Kidney (tissue), 14 donors: ENCODE results near the gene STK24. TPM values are rescaled to one million over a fixed set of nuclear protein-coding genes. Genes with fewer than 3 reads are reported as not detected.

Experiments
- DNase-seq, 5 donors: peaks; one replicate each; pipeline ENCODE4 v3.0.0-alpha.2; 2013 to 2020
- FAIRE-seq: peaks from 2 replicates; lab custom pipeline; 2012; peaks lifted over from hg19 to GRCh38; lab: Jason Lieb, UNC
- H3K27ac ChIP-seq, 2 donors: one replicate each; pipeline ENCODE4 v1.7.0; 2013; ENCODE audit warnings: low read depth in 2 of 2, low read length in 2 of 2, inconsistent platforms in 1 of 2
- H3K27me3 ChIP-seq: one replicate; pipeline ENCODE4 v1.7.1; 2013; ENCODE audit warnings: low read length, inconsistent platforms; ENCODE audit not compliant: control insufficient read depth, insufficient read depth
- H3K36me3 ChIP-seq, 3 donors: one replicate each; pipeline versions ENCODE4 v1.7.0 to v1.7.1; 2013; ENCODE audit warnings: low read length in 3 of 3, control low read depth in 1 of 3, inconsistent platforms in 1 of 3; ENCODE audit not compliant: insufficient read depth in 3 of 3, control insufficient read depth in 2 of 3
- H3K4me1 ChIP-seq, 3 donors: one replicate each; pipeline versions ENCODE4 v1.7.0 to v1.7.1; 2013; ENCODE audit warnings: low read length in 3 of 3, inconsistent platforms in 1 of 3, low read depth in 1 of 3; ENCODE audit not compliant: control insufficient read depth in 2 of 3, insufficient read depth in 2 of 3
- H3K4me3 ChIP-seq, 3 donors: one replicate each; pipeline versions ENCODE4 v1.7.0 to v1.8.1; 2013; ENCODE audit warnings: low read length in 3 of 3, control low read depth in 1 of 3, inconsistent platforms in 1 of 3
- H3K9ac ChIP-seq, 3 donors: one replicate each; pipeline versions ENCODE4 v1.7.0 to v1.7.1; 2013; ENCODE audit warnings: low read length in 3 of 3, control low read depth in 1 of 3, inconsistent platforms in 1 of 3
- H3K9me3 ChIP-seq, 3 donors: one replicate each; pipeline versions ENCODE4 v1.7.0 to v1.7.1; 2013; ENCODE audit warnings: low read length in 3 of 3, control low read depth in 1 of 3, inconsistent platforms in 1 of 3; ENCODE audit not compliant: control insufficient read depth in 2 of 3, insufficient read depth in 1 of 3
- intact Hi-C: fragments of 100-400 bp; cut with DNase I; formaldehyde crosslinking; loops from one replicate; pipeline ENCODE4 v1.11.1; 2022
- polyA plus RNA-seq: library from polyadenylated mRNA; stranded (reverse); fragments of 350-450 nt; fragmentation: Illumina TruSeq; extraction: RNeasy Lipid Tissue Mini Kit (QIAGEN cat#74804); gene quantifications from one replicate; pipeline ENCODE4 v1.2.3, GENCODE V29; 2014; ENCODE audit warnings: low read depth, low replicate concordance; ENCODE audit not compliant: insufficient read depth
- total RNA-seq: library from RNA; stranded (reverse); fragmentation: NEBNext Ultra II Directional; extraction: Animal tissue kit (Norgen Biotek cat#: 25700); gene quantifications from one replicate; pipeline ENCODE4 v1.2.1, GENCODE V29; 2021
- TF ChIP-seq, protein P1 (sequence below): IDR thresholded peaks from 3 replicates; pipeline ENCODE4 v1.5.1; 2012; ENCODE audit warnings: mild to moderate bottlenecking, moderate library complexity, borderline replicate concordance; ENCODE audit not compliant: insufficient read depth; ENCODE audit errors: extremely low read depth
- donor health status: control.
- donor health status: control.
- donor health status: control.
- donor health status: control.
- donor health status: control.
- donor health status: DM: yes; HTN: yes; CAD: no.
- donor health status: Normal renal cell carcinoma (clear cell type).

STK24 gene
- total and polyA plus RNA-seq, 2 donors from 2014 or later: 56.7 to 122 TPM

DNA sequence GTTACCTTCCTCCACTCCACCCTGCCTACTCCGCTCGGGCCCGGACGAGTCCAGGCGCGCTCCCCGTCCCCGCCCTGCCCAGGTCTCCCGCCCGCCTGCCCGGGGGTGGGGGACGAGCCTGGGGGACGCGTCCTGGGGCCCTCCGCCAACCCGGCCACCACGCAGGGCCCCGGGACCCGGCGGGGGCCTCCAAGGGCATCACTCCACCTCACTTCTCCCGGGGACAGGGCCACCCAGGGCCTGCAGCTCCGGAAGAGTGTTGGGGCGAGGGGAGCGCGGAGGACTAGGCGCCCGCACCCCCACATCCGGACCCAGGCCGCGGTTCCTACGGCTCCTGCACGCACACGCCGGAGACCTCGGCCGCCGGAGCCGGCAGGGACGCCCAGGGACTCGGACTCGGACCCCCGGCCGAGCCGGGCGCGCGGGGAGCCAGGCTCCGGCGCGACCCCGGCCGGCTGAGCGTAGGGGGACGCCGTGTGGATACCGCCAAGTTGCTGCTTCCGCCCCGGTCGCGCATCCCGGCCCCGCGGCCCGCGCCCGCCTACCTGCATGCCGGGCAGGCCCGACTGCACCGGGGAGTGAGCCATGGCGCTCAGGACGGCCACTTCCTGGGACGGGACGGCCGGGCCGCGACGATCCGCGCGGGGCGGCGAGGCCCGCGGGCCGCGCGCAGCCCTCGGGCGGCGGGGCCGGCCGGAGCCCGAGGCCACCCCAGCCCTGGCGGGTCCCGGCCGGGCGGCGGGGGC, 534 bp downstream of the STK24 start:
- peaks cover 19 to 25% (median 22%) of the 10 kb centered on the region in 3 donors for H3K4me1 ChIP-seq
- intact Hi-C loops: no loop called here
- peak overlapping the region; percentile 76 to 92 (median 80) for H3K4me3 ChIP-seq

DNA sequence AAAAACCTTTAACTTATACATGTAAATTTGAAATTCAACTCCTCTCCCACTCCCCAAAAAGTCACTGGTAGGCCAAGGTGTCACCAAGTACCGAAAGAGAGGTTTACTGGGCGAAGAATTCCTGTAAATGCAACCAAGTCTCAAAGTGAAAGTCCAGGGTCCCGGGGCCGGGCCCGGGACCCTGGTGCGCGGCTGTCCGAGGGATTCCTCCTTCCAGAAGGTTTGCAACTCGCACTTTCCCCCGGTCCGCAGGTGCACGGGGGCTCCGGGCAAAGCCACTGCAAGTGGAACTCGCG, 1.1 kb downstream of the STK24 start:
- H3K9ac ChIP-seq: peak overlapping the region; percentile 30 to 91 (median 73)
- H3K4me3 ChIP-seq: peak overlapping the region; percentile 76 to 92 (median 80)
- peak overlapping the region; percentile 93 for H3K27ac ChIP-seq
- H3K36me3 ChIP-seq: no peaks in the 10 kb centered on the region
- H3K4me1 ChIP-seq: peaks cover 20 to 31% (median 25%) of the 10 kb centered on the region in 3 donors
- no peaks in the 10 kb centered on the region for H3K27me3 ChIP-seq
- intact Hi-C loops: no loop called here
- no peak for FAIRE-seq
- no peaks in the 10 kb centered on the region for H3K9me3 ChIP-seq
- TF ChIP-seq, protein P1, sequence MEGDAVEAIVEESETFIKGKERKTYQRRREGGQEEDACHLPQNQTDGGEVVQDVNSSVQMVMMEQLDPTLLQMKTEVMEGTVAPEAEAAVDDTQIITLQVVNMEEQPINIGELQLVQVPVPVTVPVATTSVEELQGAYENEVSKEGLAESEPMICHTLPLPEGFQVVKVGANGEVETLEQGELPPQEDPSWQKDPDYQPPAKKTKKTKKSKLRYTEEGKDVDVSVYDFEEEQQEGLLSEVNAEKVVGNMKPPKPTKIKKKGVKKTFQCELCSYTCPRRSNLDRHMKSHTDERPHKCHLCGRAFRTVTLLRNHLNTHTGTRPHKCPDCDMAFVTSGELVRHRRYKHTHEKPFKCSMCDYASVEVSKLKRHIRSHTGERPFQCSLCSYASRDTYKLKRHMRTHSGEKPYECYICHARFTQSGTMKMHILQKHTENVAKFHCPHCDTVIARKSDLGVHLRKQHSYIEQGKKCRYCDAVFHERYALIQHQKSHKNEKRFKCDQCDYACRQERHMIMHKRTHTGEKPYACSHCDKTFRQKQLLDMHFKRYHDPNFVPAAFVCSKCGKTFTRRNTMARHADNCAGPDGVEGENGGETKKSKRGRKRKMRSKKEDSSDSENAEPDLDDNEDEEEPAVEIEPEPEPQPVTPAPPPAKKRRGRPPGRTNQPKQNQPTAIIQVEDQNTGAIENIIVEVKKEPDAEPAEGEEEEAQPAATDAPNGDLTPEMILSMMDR: no peak
- DNase-seq: peak in 1 of 5 donors; percentile 40

More for the DNA sequence above, 534 bp downstream of the STK24 start:
- TF ChIP-seq, protein P1: no peak
- peak overlapping the region; percentile 93 for H3K27ac ChIP-seq
- peak; percentile 57 to 87 (median 75) for DNase-seq
- H3K36me3 ChIP-seq: no peaks in the 10 kb centered on the region
- no peaks in the 10 kb centered on the region for H3K9me3 ChIP-seq
- FAIRE-seq: no peak
- H3K27me3 ChIP-seq: no peaks in the 10 kb centered on the region
- H3K9ac ChIP-seq: peak overlapping the region; percentile 48 to 91 (median 73)

DNA sequence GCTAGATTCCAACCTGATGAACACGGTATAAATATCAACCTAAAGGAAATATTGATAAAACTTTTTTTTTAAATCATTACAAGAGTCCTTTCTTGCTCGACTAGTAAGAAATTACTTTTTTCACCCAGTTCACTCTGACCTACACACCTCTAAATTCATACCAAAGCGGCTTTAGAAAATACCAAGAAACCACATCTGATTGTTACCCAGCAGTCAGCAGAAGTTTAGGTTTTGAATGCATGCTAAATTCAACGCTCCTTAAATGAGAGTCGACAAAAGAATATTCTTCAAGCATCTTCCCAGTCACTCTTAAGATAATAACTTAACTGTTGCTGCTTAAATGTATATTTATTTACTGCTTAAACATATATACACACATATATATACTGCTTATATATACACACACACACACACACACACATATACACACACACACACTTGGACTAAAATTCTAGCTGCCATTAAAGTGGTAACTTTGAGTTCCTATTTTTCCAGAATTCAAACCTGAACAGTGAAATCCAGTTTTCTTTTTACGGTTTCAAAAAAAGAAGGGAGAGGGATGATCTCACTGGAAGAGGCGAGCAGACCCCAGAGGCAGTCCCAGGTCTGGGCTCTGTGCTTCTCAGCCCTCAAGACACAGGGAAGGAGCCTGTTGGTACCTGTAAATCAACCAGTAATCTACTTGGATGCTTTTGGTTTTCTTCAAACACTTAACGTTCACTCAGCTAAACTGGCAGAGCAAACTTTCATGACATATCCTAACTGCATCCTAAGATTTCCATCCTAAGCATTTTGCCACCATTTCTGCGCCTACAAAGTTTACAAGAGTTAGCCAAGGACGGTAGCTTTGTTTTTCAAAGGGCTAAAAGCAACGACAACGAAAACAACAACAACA, 1.7 kb downstream of the STK24 start:
- FAIRE-seq (no peak), DNase-seq (peak in 2 of 5 donors; percentile 49 to 66)
- intact Hi-C loops: no loop called here
- H3K27me3 ChIP-seq: no peaks in the 10 kb centered on the region
- TF ChIP-seq, protein P1: no peak
- peaks cover 22 to 36% (median 30%) of the 10 kb centered on the region in 3 donors for H3K4me1 ChIP-seq
- peak overlapping the region; percentile 30 to 91 (median 73) for H3K9ac ChIP-seq
- peak overlapping the region; percentile 93 for H3K27ac ChIP-seq
- H3K4me3 ChIP-seq: peak overlapping the region; percentile 76 to 92 (median 80)
- H3K36me3 ChIP-seq: no peaks in the 10 kb centered on the region
- no peaks in the 10 kb centered on the region for H3K9me3 ChIP-seq
